CD14-positive monocyte (primary cell): ENCODE data around the gene OAT. TPM values are rescaled to one million over a fixed set of nuclear protein-coding genes. Genes with fewer than 3 reads are reported as not detected.

ENCODE experiments used
- DNase-seq, 3 donors: peaks; one replicate each; pipeline ENCODE4 v3.0.0-alpha.2; 2011 to 2022
- H2AFZ ChIP-seq: 2 replicates; pipeline ENCODE4 v1.6.0; 2012; ENCODE audit warnings: mild to moderate bottlenecking, low read depth, low read length, inconsistent platforms; ENCODE audit not compliant: insufficient read depth, poor library complexity, severe bottlenecking
- H3K27ac ChIP-seq, 2 donors: 1 replicate in 1 of 2; 2 replicates in 1 of 2; pipeline ENCODE4 v1.5.1; 2012 to 2013; ENCODE audit warnings: low read length in 2 of 2, control low read depth in 1 of 2, inconsistent platforms in 1 of 2, low read depth in 1 of 2, mild to moderate bottlenecking in 1 of 2
- H3K27me3 ChIP-seq, 2 donors: one replicate each; pipeline versions ENCODE4 v1.6.0 to v1.6.1; 2011 to 2013; ENCODE audit warnings: low read length in 2 of 2; ENCODE audit not compliant: control insufficient read depth in 2 of 2, insufficient read depth in 2 of 2
- H3K36me3 ChIP-seq, 2 donors: replicated peaks in 1 of 2; 1 replicate in 1 of 2; 2 replicates in 1 of 2; pipeline versions ENCODE4 v1.5.1 to v1.6.1; 2012 to 2013; ENCODE audit warnings: low read length in 2 of 2, control low read depth in 1 of 2, inconsistent platforms in 1 of 2, mild to moderate bottlenecking in 1 of 2; ENCODE audit not compliant: insufficient read depth in 2 of 2, control insufficient read depth in 1 of 2
- H3K4me1 ChIP-seq, 2 donors: 1 replicate in 1 of 2; 2 replicates in 1 of 2; pipeline versions ENCODE4 v1.5.1 to v1.6.1; 2012 to 2013; ENCODE audit warnings: low read length in 2 of 2, control low read depth in 1 of 2, inconsistent platforms in 1 of 2, mild to moderate bottlenecking in 1 of 2, moderate library complexity in 1 of 2; ENCODE audit not compliant: insufficient read depth in 2 of 2, control insufficient read depth in 1 of 2
- H3K4me2 ChIP-seq: replicated peaks from 2 replicates; pipeline ENCODE3; 2012; ENCODE audit warnings: low read length, moderate library complexity, mild to moderate bottlenecking; ENCODE audit not compliant: poor library complexity, severe bottlenecking; ENCODE audit errors: extremely low read depth
- H3K4me3 ChIP-seq, 3 experiments: fragments of 200-600 bp in 1 of 3; sonication (generic) in 1 of 3; replicated peaks in 1 of 3; 1 replicate in 2 of 3; 2 replicates in 1 of 3; pipeline ENCODE4 v1.5.1; 2011 to 2013; ENCODE audit warnings: low read length in 3 of 3, mild to moderate bottlenecking in 3 of 3, control low read depth in 2 of 3, low read depth in 2 of 3, inconsistent platforms in 1 of 3, moderate library complexity in 1 of 3
- H3K79me2 ChIP-seq: 2 replicates; pipeline ENCODE4 v1.6.0; 2012; ENCODE audit warnings: mild to moderate bottlenecking, control low read depth, inconsistent platforms, low read length, moderate library complexity; ENCODE audit not compliant: insufficient read depth
- H3K9ac ChIP-seq: 2 replicates; pipeline ENCODE4 v1.6.0; 2017; ENCODE audit warnings: low read length, mild to moderate bottlenecking; ENCODE audit not compliant: insufficient read depth, poor library complexity, severe bottlenecking
- H3K9me3 ChIP-seq, 2 donors: replicated peaks in 1 of 2; 1 replicate in 1 of 2; 2 replicates in 1 of 2; pipeline versions ENCODE4 v1.5.1 to v1.6.1; 2012 to 2013; ENCODE audit warnings: low read length in 2 of 2, control low read depth in 1 of 2; ENCODE audit not compliant: control insufficient read depth in 1 of 2, insufficient read depth in 1 of 2
- H4K20me1 ChIP-seq: 2 replicates; pipeline ENCODE4 v1.6.0; 2012; ENCODE audit warnings: mild to moderate bottlenecking, low read length, control low read depth, moderate library complexity; ENCODE audit not compliant: insufficient read depth
- H3K27ac Mint-ChIP-seq, 7 donors: one replicate each; pipeline ENCODE4 v1.8.0; 2020; ENCODE audit warnings: mild to moderate bottlenecking in 7 of 7, mixed read lengths in 7 of 7, moderate library complexity in 6 of 7, inconsistent platforms in 2 of 7
- H3K27me3 Mint-ChIP-seq, 3 donors: one replicate each; pipeline ENCODE4 v1.8.0; 2021 to 2022; ENCODE audit warnings: low read depth in 3 of 3, mild to moderate bottlenecking in 3 of 3, mixed read lengths in 3 of 3, moderate library complexity in 3 of 3, inconsistent platforms in 1 of 3
- H3K36me3 Mint-ChIP-seq, 2 donors: one replicate each; pipeline ENCODE4 v1.8.0; 2020; ENCODE audit warnings: mixed read lengths in 2 of 2, inconsistent platforms in 1 of 2, mild to moderate bottlenecking in 1 of 2
- H3K4me1 Mint-ChIP-seq: one replicate; pipeline ENCODE4 v1.8.0; 2020; ENCODE audit warnings: mild to moderate bottlenecking, mixed read lengths
- H3K4me3 Mint-ChIP-seq, 2 donors: one replicate each; pipeline ENCODE4 v1.8.0; 2020; ENCODE audit warnings: mild to moderate bottlenecking in 2 of 2, mixed read lengths in 2 of 2, moderate library complexity in 1 of 2
- H3K9me3 Mint-ChIP-seq, 7 donors: one replicate each; pipeline ENCODE4 v1.8.0; 2020 to 2022; ENCODE audit warnings: mixed read lengths in 7 of 7, mild to moderate bottlenecking in 6 of 7, moderate library complexity in 6 of 7, inconsistent platforms in 2 of 7
- CTCF ChIP-seq: fragments of 200-600 bp; IDR thresholded peaks from one replicate; pipeline ENCODE4 v1.8.0; 2022; ENCODE audit warnings: antibody characterized with exemption, mild to moderate bottlenecking
- WGBS: methylation state at CpG from one replicate; pipeline ENCODE4 v1.1.5; 2013; ENCODE audit warnings: missing lambda C conversion rate; ENCODE audit not compliant: insufficient coverage; 5-methylcytosine and 5-hydroxymethylcytosine counted together
- intact Hi-C, 2 donors: fragments of 100-400 bp; cut with micrococcal nuclease; formaldehyde crosslinking; loops; one replicate each; pipeline versions ENCODE4 v1.15.0 to v1.15.1; 2023
- polyA plus RNA-seq, 3 donors: library from polyadenylated mRNA; depleted of rRNA in 1 of 3; unstranded in 2 of 3; stranded (reverse) in 1 of 3; fragments of 300-500 nt in 2 of 3; fragments of >200 nt in 1 of 3; fragmentation: Illumina TruSeq in 2 of 3; gene quantifications; 1 replicate in 2 of 3; 2 replicates in 1 of 3; pipeline ENCODE4 v1.2.3, GENCODE V29; 2012 to 2021

OAT gene
- polyA plus RNA-seq, 3 donors, result 83.5 to 89.6 (median 87.3) TPM

GRCh38 chr10:124465003-124465776, 46.5 kb upstream of the OAT start:
- H3K4me3 ChIP-seq, result no peak overlapping the region
- peaks cover 12% of the 10 kb centered on the region for H4K20me1 ChIP-seq
- H3K36me3 ChIP-seq, result no peaks in the 10 kb centered on the region
- H3K27me3 ChIP-seq, result peaks cover 0 to under 1% of the 10 kb centered on the region in 2 donors
- no peak overlapping the region for H2AFZ ChIP-seq
- intact Hi-C loops, result loop anchor here in 1 of 2 donors (10.0 kb wide), 1 partner anchor 1310 kb away; the partner anchor contains the start of gene BUB3
- H3K4me1 Mint-ChIP-seq, result peaks cover 29% of the 10 kb centered on the region
- H3K9me3 Mint-ChIP-seq, result peaks cover 0 to 3% (median 0%) of the 10 kb centered on the region in 7 donors
- H3K27ac Mint-ChIP-seq, result peak overlapping the region in 2 of 7 donors; percentile 36 to 62
- H3K4me2 ChIP-seq, result peak overlapping the region; percentile 15
- H3K9me3 ChIP-seq, result no peaks in the 10 kb centered on the region
- H3K79me2 ChIP-seq, result no peaks in the 10 kb centered on the region
- peaks cover 0 to 4% (median 0%) of the 10 kb centered on the region in 3 donors for H3K27me3 Mint-ChIP-seq
- H3K27ac ChIP-seq, result no peak overlapping the region
- H3K4me3 Mint-ChIP-seq, result no peak overlapping the region
- no peak overlapping the region for H3K9ac ChIP-seq
- H3K4me1 ChIP-seq, result peaks cover 17 to 23% of the 10 kb centered on the region in 2 donors
- DNase-seq, result peak; percentile 9 to 21 (median 21)
- peaks cover 3 to 10% of the 10 kb centered on the region in 2 donors for H3K36me3 Mint-ChIP-seq
- WGBS, result 54% methylated on average over 15 of the region's 17 CpGs
- TF ChIP-seq CTCF, result no peak

GRCh38 chr10:124464028-124464965, 45.6 kb upstream of the OAT start:
- intact Hi-C loops, result loop anchor here in 1 of 2 donors (10.0 kb wide), 1 partner anchor 1309 kb away; the partner anchor contains the start of gene BUB3
- H3K4me2 ChIP-seq, result no peak overlapping the region
- H3K79me2 ChIP-seq, result no peaks in the 10 kb centered on the region
- H3K4me1 Mint-ChIP-seq, result peaks cover 31% of the 10 kb centered on the region
- no peak overlapping the region for H2AFZ ChIP-seq
- no peak overlapping the region for H3K9ac ChIP-seq
- no peak overlapping the region for H3K4me3 ChIP-seq
- WGBS, result 100% methylated on average over 4 of the region's 9 CpGs
- H3K27me3 Mint-ChIP-seq, result peaks cover 0 to 10% (median 0%) of the 10 kb centered on the region in 3 donors
- H3K36me3 Mint-ChIP-seq, result peaks cover 2 to 6% of the 10 kb centered on the region in 2 donors
- H3K27me3 ChIP-seq, result peaks cover 0 to 3% of the 10 kb centered on the region in 2 donors
- H3K4me1 ChIP-seq, result peaks cover 17 to 23% of the 10 kb centered on the region in 2 donors
- no peaks in the 10 kb centered on the region for H3K9me3 ChIP-seq
- H3K4me3 Mint-ChIP-seq, result no peak overlapping the region
- H3K27ac Mint-ChIP-seq, result peak overlapping the region in 3 of 7 donors; percentile 19 to 62 (median 28)
- no peak for TF ChIP-seq CTCF
- H3K9me3 Mint-ChIP-seq, result peaks cover 0 to 3% (median 0%) of the 10 kb centered on the region in 7 donors
- no peaks in the 10 kb centered on the region for H3K36me3 ChIP-seq
- DNase-seq, result no peak
- H4K20me1 ChIP-seq, result peaks cover 10% of the 10 kb centered on the region
- no peak overlapping the region for H3K27ac ChIP-seq
